Astrocyte (in vitro differentiated cells and primary cell): ENCODE measurements around the gene ALOXE3. TPM values are rescaled to one million over a fixed set of nuclear protein-coding genes. Genes with fewer than 3 reads are reported as not detected.

Experiments
- DNase-seq: peaks from one replicate; pipeline ENCODE4 v3.0.0-alpha.2; 2010; ENCODE audit warnings: low read depth
- FAIRE-seq: peaks from 2 replicates; lab custom pipeline; 2011; peaks lifted over from hg19 to GRCh38; lab: Jason Lieb, UNC
- H2AFZ ChIP-seq: 2 replicates; pipeline ENCODE4 v1.6.0; 2012; ENCODE audit warnings: low read depth, low read length, inconsistent platforms
- H3K27ac ChIP-seq: 2 replicates; pipeline ENCODE4 v1.5.1; 2011; ENCODE audit warnings: low read depth, low read length, inconsistent platforms
- H3K27me3 ChIP-seq: 2 replicates; pipeline ENCODE4 v1.6.0; 2011; ENCODE audit warnings: low read length, inconsistent platforms; ENCODE audit not compliant: insufficient read depth
- H3K36me3 ChIP-seq: 2 replicates; pipeline ENCODE4 v1.5.1; 2011; ENCODE audit warnings: low read length, inconsistent platforms; ENCODE audit not compliant: insufficient read depth
- H3K4me1 ChIP-seq: 2 replicates; pipeline ENCODE4 v1.5.1; 2011; ENCODE audit warnings: low read length, inconsistent platforms; ENCODE audit not compliant: insufficient read depth
- H3K4me2 ChIP-seq: 2 replicates; pipeline ENCODE4 v1.6.0; 2012; ENCODE audit warnings: low read length, inconsistent platforms
- H3K4me3 ChIP-seq: 2 replicates; pipeline ENCODE4 v1.5.1; 2011; ENCODE audit warnings: low read depth, mild to moderate bottlenecking, low read length, inconsistent platforms; ENCODE audit not compliant: insufficient read depth
- H3K79me2 ChIP-seq: 2 replicates; pipeline ENCODE4 v1.6.0; 2012; ENCODE audit warnings: mild to moderate bottlenecking, low read length, inconsistent platforms; ENCODE audit not compliant: insufficient read depth
- H3K9ac ChIP-seq: 2 replicates; pipeline ENCODE4 v1.6.0; 2012; ENCODE audit warnings: mild to moderate bottlenecking, low read length, inconsistent platforms
- H3K9me3 ChIP-seq: 2 replicates; pipeline ENCODE4 v1.5.1; 2012; ENCODE audit warnings: low read depth, mild to moderate bottlenecking, low read length, inconsistent platforms; ENCODE audit not compliant: insufficient read depth
- H4K20me1 ChIP-seq: 2 replicates; pipeline ENCODE4 v1.6.0; 2012; ENCODE audit warnings: low read length, inconsistent platforms; ENCODE audit not compliant: insufficient read depth
- H3K27ac Mint-ChIP-seq: one replicate; pipeline ENCODE4 v1.8.0; 2021; ENCODE audit warnings: mild to moderate bottlenecking, mixed read lengths; ENCODE audit not compliant: unreplicated experiment
- H3K27me3 Mint-ChIP-seq: one replicate; pipeline ENCODE4 v1.8.0; 2021; ENCODE audit warnings: low read depth, mixed read lengths; ENCODE audit not compliant: unreplicated experiment
- H3K36me3 Mint-ChIP-seq: one replicate; pipeline ENCODE4 v1.8.0; 2021; ENCODE audit warnings: low read depth, mixed read lengths; ENCODE audit not compliant: unreplicated experiment
- H3K4me1 Mint-ChIP-seq: one replicate; pipeline ENCODE4 v1.8.0; 2021; ENCODE audit warnings: low read depth, mixed read lengths; ENCODE audit not compliant: unreplicated experiment
- H3K4me3 Mint-ChIP-seq: one replicate; pipeline ENCODE4 v1.8.0; 2021; ENCODE audit warnings: mild to moderate bottlenecking, moderate library complexity, mixed read lengths; ENCODE audit not compliant: unreplicated experiment
- H3K9me3 Mint-ChIP-seq: one replicate; pipeline ENCODE4 v1.8.0; 2021; ENCODE audit warnings: mild to moderate bottlenecking, mixed read lengths; ENCODE audit not compliant: unreplicated experiment
- EZH2 ChIP-seq: IDR thresholded peaks from 2 replicates; pipeline ENCODE4 v1.6.1; 2012; ENCODE audit warnings: mild to moderate bottlenecking, low read length, inconsistent platforms; ENCODE audit not compliant: insufficient read depth
- total RNA-seq: library from RNA; stranded (reverse); gene quantifications from 2 replicates; pipeline ENCODE4 v1.2.1, GENCODE V29; 2021
- TF ChIP-seq, protein P1 (sequence below): IDR thresholded peaks from 2 replicates; pipeline ENCODE4 v1.5.1; 2011; ENCODE audit warnings: low read depth, mild to moderate bottlenecking, inconsistent platforms, low read length, moderate library complexity; ENCODE audit not compliant: insufficient read depth

The ALOXE3 gene
- total RNA-seq, 1 donor from 2014 or later: 0.82 TPM

DNA sequence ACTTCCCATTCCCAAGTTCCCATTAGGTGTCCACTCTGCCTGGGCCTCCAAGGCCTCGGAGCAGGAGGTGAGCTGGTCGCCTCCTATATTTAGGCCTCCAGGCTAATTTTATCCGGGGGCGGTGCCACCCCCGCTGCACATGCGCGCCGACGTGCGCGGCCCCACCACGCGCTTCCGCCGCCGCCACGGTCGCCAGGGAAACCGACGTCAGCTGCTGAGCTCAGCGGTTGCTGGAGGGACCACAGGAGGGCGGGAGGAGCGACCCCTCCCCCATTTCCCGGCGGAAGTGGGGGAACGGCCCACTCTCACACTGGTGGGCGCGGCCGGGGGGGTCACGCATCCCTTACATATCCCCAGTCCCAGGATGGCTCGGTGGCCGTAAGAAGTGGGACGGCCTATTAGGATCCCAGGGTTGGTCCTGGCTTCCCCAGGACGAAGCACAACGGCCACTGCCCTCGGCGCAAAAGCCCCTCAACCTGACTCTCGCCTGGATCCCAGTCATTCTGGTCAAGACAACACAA, 32.9 kb upstream of the ALOXE3 start:
- no peak for FAIRE-seq
- H3K27ac Mint-ChIP-seq: peak overlapping the region; percentile 96
- peak; percentile 84 for DNase-seq
- no peaks in the 10 kb centered on the region for H3K9me3 ChIP-seq
- peaks cover 52% of the 10 kb centered on the region for H3K4me1 ChIP-seq
- peak overlapping the region; percentile 73 for H3K4me3 ChIP-seq
- H2AFZ ChIP-seq: peak overlapping the region; percentile 65
- peaks cover 2% of the 10 kb centered on the region for H3K9me3 Mint-ChIP-seq
- peak overlapping the region; percentile 99 for H3K27ac ChIP-seq
- H3K4me2 ChIP-seq: peak overlapping the region; percentile 96
- peak overlapping the region; percentile 97 for H3K4me3 Mint-ChIP-seq
- peaks cover 3% of the 10 kb centered on the region for H3K36me3 ChIP-seq
- H4K20me1 ChIP-seq: peaks cover 17% of the 10 kb centered on the region
- peaks cover 4% of the 10 kb centered on the region for H3K79me2 ChIP-seq
- TF ChIP-seq, protein P1, sequence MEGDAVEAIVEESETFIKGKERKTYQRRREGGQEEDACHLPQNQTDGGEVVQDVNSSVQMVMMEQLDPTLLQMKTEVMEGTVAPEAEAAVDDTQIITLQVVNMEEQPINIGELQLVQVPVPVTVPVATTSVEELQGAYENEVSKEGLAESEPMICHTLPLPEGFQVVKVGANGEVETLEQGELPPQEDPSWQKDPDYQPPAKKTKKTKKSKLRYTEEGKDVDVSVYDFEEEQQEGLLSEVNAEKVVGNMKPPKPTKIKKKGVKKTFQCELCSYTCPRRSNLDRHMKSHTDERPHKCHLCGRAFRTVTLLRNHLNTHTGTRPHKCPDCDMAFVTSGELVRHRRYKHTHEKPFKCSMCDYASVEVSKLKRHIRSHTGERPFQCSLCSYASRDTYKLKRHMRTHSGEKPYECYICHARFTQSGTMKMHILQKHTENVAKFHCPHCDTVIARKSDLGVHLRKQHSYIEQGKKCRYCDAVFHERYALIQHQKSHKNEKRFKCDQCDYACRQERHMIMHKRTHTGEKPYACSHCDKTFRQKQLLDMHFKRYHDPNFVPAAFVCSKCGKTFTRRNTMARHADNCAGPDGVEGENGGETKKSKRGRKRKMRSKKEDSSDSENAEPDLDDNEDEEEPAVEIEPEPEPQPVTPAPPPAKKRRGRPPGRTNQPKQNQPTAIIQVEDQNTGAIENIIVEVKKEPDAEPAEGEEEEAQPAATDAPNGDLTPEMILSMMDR: no peak
- no peak for TF ChIP-seq EZH2
- H3K4me1 Mint-ChIP-seq: peaks cover 19% of the 10 kb centered on the region
- no peaks in the 10 kb centered on the region for H3K27me3 ChIP-seq
- H3K27me3 Mint-ChIP-seq: no peaks in the 10 kb centered on the region
- H3K36me3 Mint-ChIP-seq: peaks cover 19% of the 10 kb centered on the region
- peak overlapping the region; percentile 91 for H3K9ac ChIP-seq

GRCh38 chr17:8150194-8151119, 32.1 kb upstream of the ALOXE3 start:
- Histone ChIP-seq H3K9ac (peak overlapping the region; percentile 91), H3K36me3 (peaks cover 3% of the 10 kb centered on the region), H4K20me1 (peaks cover 17% of the 10 kb centered on the region), H3K9me3 (no peaks in the 10 kb centered on the region), H3K27ac (peak overlapping the region; percentile 99), H3K4me2 (peak overlapping the region; percentile 96), H3K27me3 (no peaks in the 10 kb centered on the region), H3K4me3 (peak overlapping the region; percentile 73), H3K4me1 (peaks cover 45% of the 10 kb centered on the region), H2AFZ (peak overlapping the region; percentile 65), H3K79me2 (peaks cover 4% of the 10 kb centered on the region)
- no peak for TF ChIP-seq EZH2
- TF ChIP-seq, protein P1: no peak
- peaks cover 19% of the 10 kb centered on the region for H3K4me1 Mint-ChIP-seq
- peaks cover 22% of the 10 kb centered on the region for H3K36me3 Mint-ChIP-seq
- H3K9me3 Mint-ChIP-seq: peaks cover 2% of the 10 kb centered on the region
- no peaks in the 10 kb centered on the region for H3K27me3 Mint-ChIP-seq
- peak overlapping the region; percentile 54 for H3K4me3 Mint-ChIP-seq
- FAIRE-seq: no peak
- DNase-seq: no peak
- H3K27ac Mint-ChIP-seq: no peak overlapping the region
